K562 (cell line): Measurements from ENCODE around the gene PDE8A. TPM values are rescaled to one million over a fixed set of nuclear protein-coding genes. Genes with fewer than 3 reads are reported as not detected.
A peak's percentile ranks its signal among the peaks of the same experiment; 100 is the strongest.

ENCODE experiments used
- ATAC-seq: fragments of 200-7000 bp; cut with Tn5 transposase; 3 replicates; pipeline ENCODE4 v1.9.1; 2020; ENCODE audit warnings: moderate library complexity
- BruUV-seq: library from RNA; stranded (reverse); fragments of 400-500 nt; replicated peaks from 2 replicates; lab custom pipeline; 2021; lab: Mats Ljungman, UMichigan
- CTCF ChIA-PET: fragments of 300-600 bp; formaldehyde crosslinking; extraction: SDS; loops from one replicate; lab custom pipeline; 2021; ENCODE audit warnings: low intra/inter-chr PET ratio; lab: Yijun Ruan, JAX
- POLR2A ChIA-PET: fragments of 300-600, 350-650 bp; sonication (Branson Sonifier 250); formaldehyde crosslinking; extraction: SDS; loops from one replicate; lab custom pipeline; 2021; ENCODE audit warnings: antibody characterized with exemption, inconsistent platforms; lab: Yijun Ruan, JAX
- DNase-seq, 4 experiments: peaks; one replicate each; pipeline versions ENCODE4 v3.0.0 to v3.0.0-alpha.2; 2011 to 2018; ENCODE audit warnings: low spot score in 3 of 4, mixed read lengths in 3 of 4; ENCODE audit errors: extremely low read depth in 1 of 4
- FAIRE-seq: peaks from 2 replicates; lab custom pipeline; 2011; peaks lifted over from hg19 to GRCh38; lab: Jason Lieb, UNC
- H2AFZ ChIP-seq: 2 replicates; pipeline ENCODE4 v1.6.0; 2011; ENCODE audit warnings: low read depth, low read length, control low read depth, inconsistent platforms
- H3K27ac ChIP-seq: fragments of 200-600 bp; 3 replicates; pipeline ENCODE4 v1.8.0; 2011; ENCODE audit warnings: low read depth, mild to moderate bottlenecking, control low read depth, inconsistent platforms, low read length, moderate library complexity, mixed read lengths; ENCODE audit errors: extremely low read depth
- H3K27me3 ChIP-seq, 2 experiments: fragments of 300-600 bp in 1 of 2; 2 replicates in 1 of 2; 3 replicates in 1 of 2; pipeline versions ENCODE4 v1.6.0 to v1.8.0; 2011; ENCODE audit warnings: inconsistent platforms in 2 of 2, low read length in 2 of 2, mild to moderate bottlenecking in 1 of 2, mixed read lengths in 1 of 2, moderate library complexity in 1 of 2; ENCODE audit not compliant: control insufficient read depth in 2 of 2, insufficient read depth in 2 of 2
- H3K36me3 ChIP-seq: fragments of 300-600 bp; 3 replicates; pipeline ENCODE4 v1.8.0; 2011; ENCODE audit warnings: mild to moderate bottlenecking, low read length, inconsistent platforms; ENCODE audit not compliant: control insufficient read depth, insufficient read depth
- H3K4me1 ChIP-seq, 2 experiments: fragments of 200-600 bp in 1 of 2; replicated peaks in 1 of 2; 2 replicates in 1 of 2; 3 replicates in 1 of 2; pipeline versions ENCODE4 v1.5.1 to v1.8.0; 2011; ENCODE audit warnings: inconsistent platforms in 2 of 2, low read length in 2 of 2, mild to moderate bottlenecking in 1 of 2, mixed read lengths in 1 of 2, moderate library complexity in 1 of 2; ENCODE audit not compliant: control insufficient read depth in 2 of 2, insufficient read depth in 2 of 2
- H3K4me2 ChIP-seq: 2 replicates; pipeline ENCODE4 v1.6.1; 2011; ENCODE audit warnings: low read length, control low read depth, inconsistent platforms, mixed read lengths; ENCODE audit not compliant: insufficient read depth
- H3K4me3 ChIP-seq: fragments of 200-600 bp; sonication (generic), shearing (Covaris generic); 2 replicates; pipeline ENCODE4 v1.5.1; 2016; ENCODE audit warnings: control low read depth, inconsistent platforms
- H3K79me2 ChIP-seq: fragments of 200-600 bp; 3 replicates; pipeline ENCODE4 v1.8.0; 2011; ENCODE audit warnings: low read length, inconsistent platforms; ENCODE audit not compliant: control insufficient read depth, insufficient read depth
- H3K9ac ChIP-seq, 2 experiments: 2 replicates each; pipeline versions ENCODE4 v1.6.0 to v1.6.1; 2011; ENCODE audit warnings: low read depth in 2 of 2, low read length in 2 of 2, control low read depth in 1 of 2, inconsistent platforms in 1 of 2, mild to moderate bottlenecking in 1 of 2, mixed read lengths in 1 of 2; ENCODE audit not compliant: insufficient read depth in 1 of 2
- H3K9me1 ChIP-seq: one replicate; pipeline ENCODE4 v1.6.0; 2011; ENCODE audit warnings: inconsistent platforms, mild to moderate bottlenecking, low read length, moderate library complexity; ENCODE audit not compliant: control insufficient read depth, insufficient read depth
- H3K9me3 ChIP-seq: replicated peaks from 2 replicates; pipeline ENCODE4 v1.5.1; 2011; ENCODE audit warnings: low read depth, low read length, inconsistent platforms; ENCODE audit not compliant: control insufficient read depth, insufficient read depth
- H4K20me1 ChIP-seq: replicated peaks from 2 replicates; pipeline ENCODE4 v1.6.1; 2011; ENCODE audit warnings: low read length, inconsistent platforms, mixed read lengths; ENCODE audit not compliant: control insufficient read depth, insufficient read depth
- BHLHE40 ChIP-seq: IDR thresholded peaks from 2 replicates; pipeline ENCODE4 v1.6.1; 2011; ENCODE audit warnings: low read length, improper control_type of control experiment
- CBFA2T2 ChIP-seq: fragments of 450-650 bp; conservative IDR thresholded peaks from 2 replicates; pipeline ENCODE4 v1.6.1; 2017; ENCODE audit warnings: mild to moderate bottlenecking
- ELF1 ChIP-seq: fragments of 200-800 bp; sonication (Bioruptor generic); IDR thresholded peaks from 2 replicates; pipeline ENCODE4 v1.6.1; 2016; ENCODE audit warnings: missing genetic modification characterization, missing compliant biosample characterization
- MYC ChIP-seq, 2 experiments: fragments of 250-450 bp in 1 of 2; sonication (Bioruptor Pico) in 1 of 2; IDR thresholded peaks; 2 replicates each; pipeline versions ENCODE4 v1.5.1 to v1.6.1; 2012 to 2021; ENCODE audit warnings: low read depth in 2 of 2, borderline replicate concordance in 1 of 2, improper control_type of control experiment in 1 of 2, low read length in 1 of 2, mild to moderate bottlenecking in 1 of 2, moderate library complexity in 1 of 2
- NFRKB ChIP-seq: fragments of 450-650 bp; IDR thresholded peaks from 2 replicates; pipeline ENCODE4 v1.6.1; 2016; ENCODE audit warnings: low read depth
- SMARCA4 ChIP-seq: fragments of 450-650 bp; IDR thresholded peaks from 2 replicates; pipeline ENCODE4 v1.6.1; 2016
- TAF7 ChIP-seq: fragments of 450-650 bp; IDR thresholded peaks from 2 replicates; pipeline ENCODE4 v1.6.1; 2016; ENCODE audit warnings: missing genetic modification characterization, missing compliant biosample characterization
- TOE1 ChIP-seq, 2 experiments: fragments of 450-650 bp in 1 of 2; sonication (generic) in 1 of 2; formaldehyde crosslinking in 1 of 2; IDR thresholded peaks; 2 replicates each; pipeline versions ENCODE4 v1.7.1 to v1.8.0; 2016 to 2022; ENCODE audit warnings: borderline replicate concordance in 2 of 2, mild to moderate bottlenecking in 2 of 2, antibody characterized with exemption in 1 of 2, inconsistent platforms in 1 of 2, low read depth in 1 of 2, missing genetic modification reagents in 1 of 2, moderate library complexity in 1 of 2
- WGBS: fragments of 100-300 bp; shearing (Covaris generic); methylation state at CpG from one replicate; pipeline ENCODE4 v1.1.6; 2016; ENCODE audit warnings: low coverage, mixed read lengths; ENCODE audit not compliant: insufficient coverage; ENCODE audit errors: missing lambda C conversion rate; 5-methylcytosine and 5-hydroxymethylcytosine counted together
- in situ Hi-C: fragments of 300-500 bp; cut with MboI; formaldehyde crosslinking; loops from 4 replicates; pipeline ENCODE4 v1.15.0; 2018; ENCODE audit warnings: inconsistent platforms, mixed read lengths
- intact Hi-C: fragments of 100-400 bp; cut with micrococcal nuclease; formaldehyde crosslinking; loops from 2 replicates; pipeline ENCODE4 v1.14.2; 2022
- polyA plus RNA-seq, 8 experiments: library from polyadenylated mRNA; depleted of rRNA in 4 of 8; stranded (reverse) in 5 of 8; unstranded in 3 of 8; fragments of >200 nt; fragmentation: Nextera tagmentation in 2 of 8; fragmentation: Illumina TruSeq in 1 of 8; extraction: Ambion mirVana in 2 of 8; extraction: Trizol in 1 of 8; gene quantifications; 2 replicates each; pipeline versions ENCODE4 v1.2.1 to v1.2.3, GENCODE V29; 2011 to 2014; ENCODE audit warnings: inconsistent platforms in 1 of 8, missing spikeins in 1 of 8
- total RNA-seq, 7 experiments: library from RNA; depleted of rRNA in 6 of 7; stranded (reverse); fragments of >200 nt in 6 of 7; fragmentation: Illumina TruSeq in 2 of 7; extraction: Trizol in 2 of 7; gene quantifications; 2 replicates each; pipeline versions ENCODE4 v1.2.1 to v1.2.3, GENCODE V29; 2011 to 2021; ENCODE audit warnings: low replicate concordance in 1 of 7
- TF ChIP-seq, protein P1 (sequence below): fragments of 250-450 bp; sonication (Bioruptor Pico); IDR thresholded peaks from 2 replicates; pipeline ENCODE4 v1.5.0; 2021; ENCODE audit warnings: mild to moderate bottlenecking, borderline replicate concordance
- TF ChIP-seq, protein P2 (sequence below): fragments of 250-450 bp; sonication (Bioruptor Pico); IDR thresholded peaks from 2 replicates; pipeline ENCODE4 v1.4.0; 2020; ENCODE audit warnings: mild to moderate bottlenecking
- TF ChIP-seq, protein P3 (sequence below): fragments of 250-450 bp; sonication (Bioruptor Pico); IDR thresholded peaks from 2 replicates; pipeline ENCODE4 v1.5.0; 2021
- TF ChIP-seq, protein P4 (sequence below): fragments of 450-650 bp; conservative IDR thresholded peaks from 2 replicates; pipeline ENCODE4 v1.6.1; 2016; ENCODE audit warnings: missing genetic modification characterization, low read depth, mild to moderate bottlenecking, missing compliant biosample characterization, moderate library complexity
- TF ChIP-seq, protein P5 (sequence below): fragments of 250-450 bp; sonication (Bioruptor Pico); IDR thresholded peaks from 2 replicates; pipeline ENCODE4 v1.4.0; 2020; ENCODE audit warnings: borderline replicate concordance

PDE8A gene
- total and polyA plus RNA-seq, 9 of the 15 experiments (the other 6 are each of a cell fraction or from before 2014, with no cell fraction given): 5.9 to 40.3 (median 19.8) TPM

DNA sequence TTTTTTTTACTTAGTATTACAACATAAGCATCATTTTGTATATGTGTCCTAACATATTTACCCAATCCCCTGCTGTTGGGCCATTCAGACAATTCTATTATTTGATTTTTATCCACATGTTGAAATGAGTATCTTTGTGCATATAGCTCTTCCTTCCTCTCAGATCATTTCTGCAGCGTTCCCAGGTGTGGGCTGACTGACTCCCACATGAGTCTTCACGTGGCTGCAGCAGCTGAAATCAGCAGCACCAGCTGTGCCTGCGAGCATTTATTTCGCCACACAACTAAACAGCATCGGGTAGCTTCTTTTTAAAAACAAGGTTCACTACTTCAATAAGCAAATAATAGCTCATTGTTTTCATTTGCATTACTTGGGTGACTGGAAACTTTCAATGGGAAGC, 44.5 kb upstream of the PDE8A start:
- CTCF ChIA-PET: no interaction called here
- Histone ChIP-seq H4K20me1 (no peaks in the 10 kb centered on the region), H3K27me3 (no peaks in the 10 kb centered on the region), H3K79me2 (no peaks in the 10 kb centered on the region), H2AFZ (peak overlapping the region; percentile 84), H3K9me1 (no peaks in the 10 kb centered on the region), H3K9me3 (no peaks in the 10 kb centered on the region), H3K4me3 (no peak overlapping the region), H3K9ac (no peak overlapping the region), H3K4me2 (no peak overlapping the region), H3K27ac (no peak overlapping the region), H3K4me1 (peaks cover 11 to 17% of the 10 kb centered on the region in 2 experiments; a peak in 4 of 5 replicates), H3K36me3 (no peaks in the 10 kb centered on the region)
- POLR2A ChIA-PET: interaction anchor here (0.6 to 1.4 kb wide), 5 partner anchors 9 to 328 kb away, joined by 3 to 6 read pairs (median 5); no protein-coding TSS in a partner anchor
- FAIRE-seq (peak; percentile 11), ATAC-seq (0 out of 3 replicates have a peak, but pooled peaks have one; percentile 17), DNase-seq (peak; percentile 32 to 64 (median 40))
- BruUV-seq: no TSS peak
- in situ Hi-C loops (no loop called here), intact Hi-C loops (no loop called here)
- 15% methylated on average over 5 of the region's 5 CpGs for WGBS
- TF ChIP-seq SMARCA4 (no peak), MYC (IDR thresholded peaks at IDR 0.05; ENCODE audit: low read depth, low read length) (0 out of 2 replicates have a peak, but pooled peaks have one; percentile 17), MYC (CRISPR knock-in tag; IDR thresholded peaks at IDR 0.05; ENCODE audit: borderline replicate concordance, low read depth) (no peak), NFRKB (no peak), BHLHE40 (peak; percentile 81), TOE1 (IDR thresholded peaks at IDR 0.05; ENCODE audit: borderline replicate concordance) (no peak), TOE1 (CRISPR knock-in tag; IDR thresholded peaks at IDR 0.05; ENCODE audit: borderline replicate concordance, low read depth) (no peak), TAF7 (tag) (no peak), ELF1 (tag) (no peak), CBFA2T2 (peak; percentile 75)
- TF ChIP-seq, protein P1, sequence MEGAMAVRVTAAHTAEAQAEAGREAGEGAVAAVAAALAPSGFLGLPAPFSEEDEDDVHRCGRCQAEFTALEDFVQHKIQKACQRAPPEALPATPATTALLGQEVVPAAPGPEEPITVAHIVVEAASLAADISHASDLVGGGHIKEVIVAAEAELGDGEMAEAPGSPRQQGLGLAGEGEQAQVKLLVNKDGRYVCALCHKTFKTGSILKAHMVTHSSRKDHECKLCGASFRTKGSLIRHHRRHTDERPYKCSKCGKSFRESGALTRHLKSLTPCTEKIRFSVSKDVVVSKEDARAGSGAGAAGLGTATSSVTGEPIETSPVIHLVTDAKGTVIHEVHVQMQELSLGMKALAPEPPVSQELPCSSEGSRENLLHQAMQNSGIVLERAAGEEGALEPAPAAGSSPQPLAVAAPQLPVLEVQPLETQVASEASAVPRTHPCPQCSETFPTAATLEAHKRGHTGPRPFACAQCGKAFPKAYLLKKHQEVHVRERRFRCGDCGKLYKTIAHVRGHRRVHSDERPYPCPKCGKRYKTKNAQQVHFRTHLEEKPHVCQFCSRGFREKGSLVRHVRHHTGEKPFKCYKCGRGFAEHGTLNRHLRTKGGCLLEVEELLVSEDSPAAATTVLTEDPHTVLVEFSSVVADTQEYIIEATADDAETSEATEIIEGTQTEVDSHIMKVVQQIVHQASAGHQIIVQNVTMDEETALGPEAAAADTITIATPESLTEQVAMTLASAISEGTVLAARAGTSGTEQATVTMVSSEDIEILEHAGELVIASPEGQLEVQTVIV (CRISPR knock-in tag): no peak
- TF ChIP-seq, protein P2, sequence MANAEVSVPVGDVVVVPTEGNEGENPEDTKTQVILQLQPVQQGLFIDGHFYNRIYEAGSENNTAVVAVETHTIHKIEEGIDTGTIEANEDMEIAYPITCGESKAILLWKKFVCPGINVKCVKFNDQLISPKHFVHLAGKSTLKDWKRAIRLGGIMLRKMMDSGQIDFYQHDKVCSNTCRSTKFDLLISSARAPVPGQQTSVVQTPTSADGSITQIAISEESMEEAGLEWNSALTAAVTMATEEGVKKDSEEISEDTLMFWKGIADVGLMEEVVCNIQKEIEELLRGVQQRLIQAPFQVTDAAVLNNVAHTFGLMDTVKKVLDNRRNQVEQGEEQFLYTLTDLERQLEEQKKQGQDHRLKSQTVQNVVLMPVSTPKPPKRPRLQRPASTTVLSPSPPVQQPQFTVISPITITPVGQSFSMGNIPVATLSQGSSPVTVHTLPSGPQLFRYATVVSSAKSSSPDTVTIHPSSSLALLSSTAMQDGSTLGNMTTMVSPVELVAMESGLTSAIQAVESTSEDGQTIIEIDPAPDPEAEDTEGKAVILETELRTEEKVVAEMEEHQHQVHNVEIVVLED (CRISPR knock-in tag): no peak
- TF ChIP-seq, protein P3, sequence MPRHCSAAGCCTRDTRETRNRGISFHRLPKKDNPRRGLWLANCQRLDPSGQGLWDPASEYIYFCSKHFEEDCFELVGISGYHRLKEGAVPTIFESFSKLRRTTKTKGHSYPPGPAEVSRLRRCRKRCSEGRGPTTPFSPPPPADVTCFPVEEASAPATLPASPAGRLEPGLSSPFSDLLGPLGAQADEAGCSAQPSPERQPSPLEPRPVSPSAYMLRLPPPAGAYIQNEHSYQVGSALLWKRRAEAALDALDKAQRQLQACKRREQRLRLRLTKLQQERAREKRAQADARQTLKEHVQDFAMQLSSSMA (CRISPR knock-in tag): no peak
- TF ChIP-seq, protein P4, sequence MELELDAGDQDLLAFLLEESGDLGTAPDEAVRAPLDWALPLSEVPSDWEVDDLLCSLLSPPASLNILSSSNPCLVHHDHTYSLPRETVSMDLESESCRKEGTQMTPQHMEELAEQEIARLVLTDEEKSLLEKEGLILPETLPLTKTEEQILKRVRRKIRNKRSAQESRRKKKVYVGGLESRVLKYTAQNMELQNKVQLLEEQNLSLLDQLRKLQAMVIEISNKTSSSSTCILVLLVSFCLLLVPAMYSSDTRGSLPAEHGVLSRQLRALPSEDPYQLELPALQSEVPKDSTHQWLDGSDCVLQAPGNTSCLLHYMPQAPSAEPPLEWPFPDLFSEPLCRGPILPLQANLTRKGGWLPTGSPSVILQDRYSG: no peak
- TF ChIP-seq, protein P5, sequence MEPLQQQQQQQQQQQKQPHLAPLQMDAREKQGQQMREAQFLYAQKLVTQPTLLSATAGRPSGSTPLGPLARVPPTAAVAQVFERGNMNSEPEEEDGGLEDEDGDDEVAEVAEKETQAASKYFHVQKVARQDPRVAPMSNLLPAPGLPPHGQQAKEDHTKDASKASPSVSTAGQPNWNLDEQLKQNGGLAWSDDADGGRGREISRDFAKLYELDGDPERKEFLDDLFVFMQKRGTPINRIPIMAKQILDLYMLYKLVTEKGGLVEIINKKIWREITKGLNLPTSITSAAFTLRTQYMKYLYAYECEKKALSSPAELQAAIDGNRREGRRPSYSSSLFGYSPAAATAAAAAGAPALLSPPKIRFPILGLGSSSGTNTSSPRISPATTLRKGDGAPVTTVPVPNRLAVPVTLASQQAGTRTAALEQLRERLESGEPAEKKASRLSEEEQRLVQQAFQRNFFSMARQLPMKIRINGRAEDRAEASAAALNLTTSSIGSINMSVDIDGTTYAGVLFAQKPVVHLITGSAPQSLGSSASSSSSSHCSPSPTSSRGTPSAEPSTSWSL (CRISPR knock-in tag): no peak
